HL-60/S4 treated with phorbol 12-myristate 13-acetate at 8.2 ng/mL for 4 days and 3 days (cell line): ENCODE data around the gene TEKT3.

Experiments used
- in situ Hi-C: fragments of 300-500 bp; cut with MboI; formaldehyde crosslinking; loops from 2 replicates; pipeline ENCODE4 v1.15.0; 2022; ENCODE audit warnings: low sequenced_read_pairs

TEKT3 gene

GRCh38 chr17:15341385-15341849 is at the start of gene TEKT3:
TEKT3 (minus strand) TSS chr17:15341597; CDS start chr17:15331585, 10,012 bp downstream.
- in situ Hi-C loops, result no loop called here

- in situ Hi-C loops, result no loop called here
Measured at GRCh38 chr17:15388356-15389041, 47.1 kb upstream of the TEKT3 start.

DNA sequence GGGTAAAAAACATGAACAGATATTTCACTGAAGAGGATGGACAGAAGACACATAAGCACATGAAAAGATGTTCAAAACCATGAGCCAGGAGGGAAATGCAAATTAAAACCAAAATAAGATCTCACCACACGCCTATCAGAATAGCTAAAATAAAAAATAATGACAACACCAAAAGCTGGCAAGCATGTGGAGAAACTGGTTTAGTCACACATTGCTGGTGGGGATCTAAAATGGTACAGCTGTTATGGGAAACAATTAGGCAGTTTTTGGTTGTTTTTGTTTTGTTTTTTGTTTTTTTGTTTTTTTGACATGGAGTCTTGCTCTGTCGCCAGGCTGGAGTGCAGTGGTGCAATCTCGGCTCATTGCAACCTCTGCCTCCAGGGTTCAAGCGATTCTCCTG is 44.7 kb upstream of the TEKT3 start:
- in situ Hi-C loops, result no loop called here

DNA sequence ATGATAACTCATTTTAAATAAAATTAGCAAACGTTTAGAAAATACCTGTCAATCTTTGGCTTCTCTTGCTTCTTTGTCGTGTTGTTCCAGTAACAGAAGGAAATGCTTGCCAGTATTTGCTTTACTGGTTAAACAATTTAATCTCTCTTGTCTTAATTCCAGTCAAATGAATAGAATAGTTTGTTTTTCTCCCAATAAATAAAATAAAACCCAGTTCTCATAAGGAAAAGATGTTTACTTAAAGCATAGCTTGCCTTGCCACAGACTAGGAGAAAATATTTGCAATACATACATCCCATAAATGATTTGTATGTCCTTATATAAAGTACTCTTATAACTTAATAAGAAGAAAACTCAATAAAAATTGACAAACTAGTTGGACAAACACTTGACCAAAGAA is 43.9 kb upstream of the TEKT3 start:
- in situ Hi-C loops, result no loop called here

GRCh38 chr17:15384142-15384787 is 42.9 kb upstream of the TEKT3 start:
- in situ Hi-C loops, result no loop called here

- in situ Hi-C loops, result no loop called here
Measured at GRCh38 chr17:15382914-15383313, 41.5 kb upstream of the TEKT3 start.

GRCh38 chr17:15381707-15382106 is 40.3 kb upstream of the TEKT3 start:
- in situ Hi-C loops, result no loop called here

DNA sequence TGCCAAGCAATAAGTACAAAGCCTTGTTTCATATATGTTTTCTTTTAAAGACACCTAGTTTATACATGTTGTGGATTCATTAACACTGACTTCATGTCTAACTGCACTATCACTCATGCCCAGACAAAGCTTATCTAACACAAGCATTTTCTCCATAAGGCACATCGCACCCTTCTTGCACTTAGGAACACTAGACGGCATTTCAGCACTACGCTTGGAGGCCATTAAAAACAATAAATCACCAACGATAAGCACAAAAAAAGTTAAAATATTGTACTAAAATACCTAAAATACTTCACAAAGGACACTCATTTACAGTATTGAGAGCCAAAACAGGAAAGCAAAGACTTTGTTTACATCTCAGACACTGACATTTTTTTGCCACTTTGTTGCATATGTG is 39.0 kb upstream of the TEKT3 start:
- in situ Hi-C loops, result no loop called here

GRCh38 chr17:15379659-15380058 is 38.3 kb upstream of the TEKT3 start:
- in situ Hi-C loops, result no loop called here

- in situ Hi-C loops, result no loop called here
Measured at GRCh38 chr17:15378243-15378642, 36.8 kb upstream of the TEKT3 start.

DNA sequence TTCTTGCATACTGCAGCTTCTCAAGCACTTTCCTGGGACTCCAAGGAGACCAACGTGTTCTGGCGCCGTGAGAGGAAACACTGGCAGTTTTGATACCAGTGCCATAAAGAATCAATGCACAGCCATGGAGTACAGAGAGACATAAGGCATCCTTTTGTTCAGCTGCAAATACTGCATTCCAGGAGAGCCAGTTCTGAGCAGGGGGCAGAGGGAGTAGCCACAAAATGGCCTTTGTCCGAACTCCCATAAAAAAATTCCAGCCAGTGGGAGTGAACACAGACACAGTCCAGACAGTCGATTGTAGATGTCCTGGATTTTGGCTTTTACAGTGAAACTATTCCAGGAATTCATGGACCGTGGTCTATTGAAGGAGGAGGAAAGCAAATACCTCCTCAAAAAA is 36.2 kb upstream of the TEKT3 start:
- in situ Hi-C loops, result no loop called here

- in situ Hi-C loops, result no loop called here
Measured at GRCh38 chr17:15377200-15377599, 35.8 kb upstream of the TEKT3 start.

GRCh38 chr17:15371376-15372130 is 30.2 kb upstream of the TEKT3 start:
- in situ Hi-C loops, result no loop called here

DNA sequence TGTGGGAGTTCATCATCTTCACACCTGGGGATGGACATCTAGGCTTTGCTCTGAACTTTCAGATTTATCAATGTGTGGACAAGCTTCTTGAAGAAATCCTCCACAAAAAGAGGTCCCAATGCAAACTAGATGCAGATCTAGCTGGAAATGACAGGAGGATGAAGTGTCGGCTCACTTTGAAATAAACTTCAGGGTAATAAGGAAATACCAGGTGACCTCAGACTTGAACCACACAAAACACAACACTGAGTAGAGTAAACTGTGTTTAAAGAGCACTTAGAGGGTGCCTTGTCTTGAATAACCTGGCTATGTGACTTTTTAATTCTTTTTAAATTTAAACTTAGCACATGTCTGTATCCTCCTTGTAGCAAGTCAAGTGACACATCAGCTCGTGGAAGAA is 27.2 kb upstream of the TEKT3 start:
- in situ Hi-C loops, result no loop called here

GRCh38 chr17:15366026-15366425 is 24.6 kb upstream of the TEKT3 start:
- in situ Hi-C loops, result no loop called here

DNA sequence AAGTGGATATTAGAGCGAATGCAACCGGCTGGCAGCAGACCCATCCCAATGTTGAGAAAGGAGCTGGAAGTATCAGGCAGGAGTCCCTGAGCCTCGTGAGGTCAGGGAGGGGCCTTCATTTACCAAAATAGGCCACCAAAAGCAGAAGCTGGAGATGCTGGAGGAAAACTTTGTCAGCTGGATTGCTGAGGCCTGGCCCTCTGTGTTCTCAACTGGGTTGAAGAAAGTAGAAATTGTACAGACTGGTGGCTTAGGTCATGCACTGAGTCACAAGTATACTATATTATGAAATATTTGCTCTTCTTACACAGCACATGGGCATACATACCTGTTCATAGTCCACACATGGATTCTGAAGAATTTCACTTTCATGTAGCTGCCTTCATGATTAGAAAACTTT is 23.2 kb upstream of the TEKT3 start:
- in situ Hi-C loops, result no loop called here

- in situ Hi-C loops, result no loop called here
Measured at GRCh38 chr17:15363702-15364101, 22.3 kb upstream of the TEKT3 start.

- in situ Hi-C loops, result no loop called here
Measured at GRCh38 chr17:15361592-15361991, 20.2 kb upstream of the TEKT3 start.

DNA sequence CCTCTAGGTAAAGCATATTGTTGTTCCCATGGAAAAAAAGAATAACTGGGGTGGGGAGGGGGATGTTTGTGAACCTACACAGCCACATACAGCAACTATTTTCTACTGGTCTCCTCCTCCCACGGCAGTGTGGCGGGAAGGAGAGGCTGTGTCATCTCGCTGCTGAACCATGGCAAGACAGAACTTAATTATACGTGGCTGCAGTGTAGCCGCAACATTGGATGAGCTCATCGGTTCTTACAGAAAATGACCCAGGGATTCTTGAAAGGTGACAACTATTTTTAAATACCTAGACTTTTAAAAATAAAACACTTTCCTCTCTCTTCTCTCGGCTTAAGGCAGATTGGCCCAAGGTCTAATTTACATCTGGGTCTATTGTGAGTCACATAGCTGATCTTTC is 19.8 kb upstream of the TEKT3 start:
- in situ Hi-C loops, result no loop called here

GRCh38 chr17:15354256-15354655 is 12.9 kb upstream of the TEKT3 start:
- in situ Hi-C loops, result no loop called here

GRCh38 chr17:15351925-15352324 is 10.5 kb upstream of the TEKT3 start:
- in situ Hi-C loops, result no loop called here

- in situ Hi-C loops, result no loop called here
Measured at GRCh38 chr17:15351478-15351840, 10.1 kb upstream of the TEKT3 start.
